Measurements from ENCODE around the gene GPATCH1. TPM values are rescaled to one million over a fixed set of nuclear protein-coding genes. Genes with fewer than 3 reads are reported as not detected.

Gene GPATCH1
- total and polyA plus RNA-seq, 2 of the 8 experiments (the other 6 are each of a cell fraction or from before 2014, with no cell fraction given), result 4.3 to 8.2 TPM

GRCh38 chr19:33168528-33168927 lies 87.5 kb downstream of the GPATCH1 start:
- no peak for FAIRE-seq
- H3K23me2 ChIP-seq (ENCODE audit: low read depth, low read length), result no peaks in the 10 kb centered on the region; the same call in 1 of the 2 replicates
- no peak overlapping the region for H3K56ac ChIP-seq (replicated peaks; ENCODE audit: insufficient read length, low read depth, low read length)
- 80% methylated on average over 1 of the region's 1 CpG; no CpG with 5 or more reads in 1 of the 2 experiments for WGBS, 2 experiments (ENCODE audit: extremely low coverage in 1 of 2, insufficient coverage in 1 of 2, insufficient read length in 1 of 2, insufficient replicate concordance in 2 of 2, low coverage in 1 of 2, low lambda C conversion rate in 2 of 2, missing lambda C conversion rate in 1 of 2)
- peaks cover 3% of the 10 kb centered on the region; the same call in 1 of the 2 replicates for H3K79me1 ChIP-seq (ENCODE audit: low read depth, low read length)
- no peaks in the 10 kb centered on the region for H3K36me3 ChIP-seq (ENCODE audit: control insufficient read depth in 2 of 4, insufficient read depth in 4 of 4, low read length in 3 of 4)
- H3K4me3 ChIP-seq (ENCODE audit: extremely low read depth in 1 of 4, insufficient read depth in 2 of 4, low read depth in 3 of 4, low read length in 4 of 4), result no peak overlapping the region
- H3K27ac ChIP-seq (ENCODE audit: low read depth, low read length), result no peak overlapping the region
- H3K23ac ChIP-seq (ENCODE audit: insufficient read length), result no peak overlapping the region
- H4K5ac ChIP-seq (ENCODE audit: insufficient read length, low read depth, low read length), result no peak overlapping the region
- no peak overlapping the region for H2BK12ac ChIP-seq (ENCODE audit: low read depth, low read length)
- DNase-seq (ENCODE audit: low read depth in 1 of 2, low spot score in 2 of 2), result no peak
- no peak overlapping the region for H3K4me2 ChIP-seq (ENCODE audit: insufficient read depth in 1 of 2, low read depth in 2 of 2, low read length in 2 of 2)
- H2BK15ac ChIP-seq (ENCODE audit: low read length), result no peak overlapping the region
- H4K20me1 ChIP-seq (replicated peaks in 1 of 2; ENCODE audit: control insufficient read depth in 1 of 2, insufficient read depth in 2 of 2, low read length in 2 of 2), result no peaks in the 10 kb centered on the region
- POLR2A ChIA-PET (ENCODE audit: partially characterized antibody), result no interaction called here
- no peak overlapping the region for H3K18ac ChIP-seq (ENCODE audit: extremely low read depth, low read length)
- no peaks in the 10 kb centered on the region for H3K27me3 ChIP-seq (replicated peaks in 1 of 4; ENCODE audit: control insufficient read depth in 3 of 4, extremely low read depth in 1 of 4, insufficient read depth in 3 of 4, low read length in 3 of 4)
- H4K91ac ChIP-seq (replicated peaks; ENCODE audit: insufficient read length, low read length), result no peak overlapping the region
- H2AK5ac ChIP-seq (ENCODE audit: low read depth, low read length), result no peak overlapping the region
- no peak overlapping the region for H4K8ac ChIP-seq (ENCODE audit: extremely low read depth, insufficient read depth, low read length)
- H2BK20ac ChIP-seq (ENCODE audit: low read length), result no peak overlapping the region
- no peak overlapping the region for H3K14ac ChIP-seq (ENCODE audit: insufficient read length)
- no peak overlapping the region for H3K9ac ChIP-seq (replicated peaks in 1 of 4; ENCODE audit: extremely low read depth in 1 of 4, low read depth in 3 of 4, low read length in 3 of 4)
- 0 out of 7 replicates have a peak, but pooled peaks cover 0 to 3% (median 0%) of the 10 kb centered on the region in 4 experiments for H3K4me1 ChIP-seq (replicated peaks in 1 of 4; ENCODE audit: control insufficient read depth in 3 of 4, insufficient read depth in 4 of 4, low read length in 3 of 4)
- no peak overlapping the region for H2BK120ac ChIP-seq (replicated peaks; ENCODE audit: low read depth, low read length)
- H2BK5ac ChIP-seq (ENCODE audit: low read depth, low read length), result no peak overlapping the region
- no peak overlapping the region for H2AFZ ChIP-seq (ENCODE audit: low read length)
- H3K4ac ChIP-seq (replicated peaks; ENCODE audit: insufficient read length, low read depth, low read length), result no peak overlapping the region
- CTCF ChIA-PET (ENCODE audit: partially characterized antibody), result no interaction called here
- H3K9me3 ChIP-seq (ENCODE audit: insufficient read depth in 2 of 2, low read depth in 1 of 2, low read length in 1 of 2), result 0 out of 4 replicates have a peak, but pooled peaks cover 0 to 4% of the 10 kb centered on the region in 2 experiments
- H3K79me2 ChIP-seq (ENCODE audit: control insufficient read depth in 1 of 2, insufficient read depth in 2 of 2, low read length in 2 of 2), result no peaks in the 10 kb centered on the region
- TF ChIP-seq POLR2A (IDR thresholded peaks at IDR 0.05; ENCODE audit: control extremely low read depth in 1 of 2, low read depth in 2 of 2, low read length in 2 of 2), result no peak
- TF ChIP-seq EP300 (IDR thresholded peaks at IDR 0.05; ENCODE audit: borderline replicate concordance in 1 of 2, low read depth in 2 of 2, low read length in 2 of 2), result no peak
- no peak for TF ChIP-seq CTCF (IDR thresholded peaks at IDR 0.05; ENCODE audit: control extremely low read depth in 1 of 3, insufficient read depth in 1 of 3, low read depth in 1 of 3, low read length in 3 of 3)
- TF ChIP-seq GTF2F1 (IDR thresholded peaks at IDR 0.05; ENCODE audit: borderline replicate concordance, low read depth, low read length), result no peak
- TF ChIP-seq ASH2L (IDR thresholded peaks at IDR 0.05; ENCODE audit: low read length), result no peak
- TF ChIP-seq SUZ12 (IDR thresholded peaks at IDR 0.05; ENCODE audit: low read length), result no peak
- TF ChIP-seq KDM4A (IDR thresholded peaks at IDR 0.05; ENCODE audit: low read depth, low read length, severe bottlenecking), result no peak
- TF ChIP-seq NANOG (IDR thresholded peaks at IDR 0.05; ENCODE audit: insufficient read depth, low read depth, low read length, poor library complexity, severe bottlenecking), result no peak
- TF ChIP-seq ATF3 (IDR thresholded peaks at IDR 0.05; ENCODE audit: insufficient read depth, low read depth, low read length), result no peak
- no peak for TF ChIP-seq SRF (IDR thresholded peaks at IDR 0.05; ENCODE audit: low read depth, low read length)
